D721Med (cell line): ENCODE results near the gene TOR1B.

Experiments
- DNase-seq: peaks from one replicate; pipeline ENCODE4 v3.0.0; 2011; ENCODE audit warnings: low spot score; ENCODE audit not compliant: insufficient read length
- FAIRE-seq: peaks from 2 replicates; lab custom pipeline; 2011; peaks lifted over from hg19 to GRCh38; lab: Jason Lieb, UNC
- TF ChIP-seq, protein P1 (sequence below): IDR thresholded peaks from 2 replicates; pipeline ENCODE4 v1.5.1; 2012; ENCODE audit warnings: mild to moderate bottlenecking, control low read depth; ENCODE audit not compliant: insufficient read depth; ENCODE audit errors: missing control alignments

Gene TOR1B

DNA sequence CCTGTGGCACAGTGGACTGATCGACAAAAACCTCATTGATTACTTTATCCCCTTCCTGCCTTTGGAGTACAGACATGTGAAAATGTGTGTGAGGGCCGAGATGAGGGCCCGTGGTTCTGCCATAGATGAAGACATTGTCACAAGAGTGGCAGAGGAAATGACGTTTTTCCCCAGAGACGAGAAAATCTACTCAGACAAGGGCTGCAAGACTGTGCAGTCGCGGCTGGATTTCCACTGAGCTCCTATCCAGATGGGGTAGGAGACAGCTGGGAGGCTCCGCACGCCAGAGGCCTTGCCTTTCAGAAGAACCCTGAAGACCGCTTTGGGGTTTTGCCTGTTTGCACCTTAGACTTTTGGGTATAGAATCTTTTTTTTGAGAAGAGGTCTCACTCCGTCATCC lies 6.4 kb downstream of the TOR1B start:
- TF ChIP-seq, protein P1, sequence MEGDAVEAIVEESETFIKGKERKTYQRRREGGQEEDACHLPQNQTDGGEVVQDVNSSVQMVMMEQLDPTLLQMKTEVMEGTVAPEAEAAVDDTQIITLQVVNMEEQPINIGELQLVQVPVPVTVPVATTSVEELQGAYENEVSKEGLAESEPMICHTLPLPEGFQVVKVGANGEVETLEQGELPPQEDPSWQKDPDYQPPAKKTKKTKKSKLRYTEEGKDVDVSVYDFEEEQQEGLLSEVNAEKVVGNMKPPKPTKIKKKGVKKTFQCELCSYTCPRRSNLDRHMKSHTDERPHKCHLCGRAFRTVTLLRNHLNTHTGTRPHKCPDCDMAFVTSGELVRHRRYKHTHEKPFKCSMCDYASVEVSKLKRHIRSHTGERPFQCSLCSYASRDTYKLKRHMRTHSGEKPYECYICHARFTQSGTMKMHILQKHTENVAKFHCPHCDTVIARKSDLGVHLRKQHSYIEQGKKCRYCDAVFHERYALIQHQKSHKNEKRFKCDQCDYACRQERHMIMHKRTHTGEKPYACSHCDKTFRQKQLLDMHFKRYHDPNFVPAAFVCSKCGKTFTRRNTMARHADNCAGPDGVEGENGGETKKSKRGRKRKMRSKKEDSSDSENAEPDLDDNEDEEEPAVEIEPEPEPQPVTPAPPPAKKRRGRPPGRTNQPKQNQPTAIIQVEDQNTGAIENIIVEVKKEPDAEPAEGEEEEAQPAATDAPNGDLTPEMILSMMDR: no peak
- no peak for DNase-seq
- FAIRE-seq: no peak

- no peak for DNase-seq
- TF ChIP-seq, protein P1: no peak
- no peak for FAIRE-seq
Observed at GRCh38 chr9:129810116-129810515, 7.1 kb downstream of the TOR1B start.

GRCh38 chr9:129810788-129811187 lies 7.8 kb downstream of the TOR1B start:
- DNase-seq: no peak
- FAIRE-seq: no peak
- TF ChIP-seq, protein P1: no peak

- DNase-seq: peak; percentile 91
- FAIRE-seq: peak; percentile 46
- TF ChIP-seq, protein P1: no peak
Observed at GRCh38 chr9:129811967-129812363, 9.0 kb downstream of the TOR1B start.

DNA sequence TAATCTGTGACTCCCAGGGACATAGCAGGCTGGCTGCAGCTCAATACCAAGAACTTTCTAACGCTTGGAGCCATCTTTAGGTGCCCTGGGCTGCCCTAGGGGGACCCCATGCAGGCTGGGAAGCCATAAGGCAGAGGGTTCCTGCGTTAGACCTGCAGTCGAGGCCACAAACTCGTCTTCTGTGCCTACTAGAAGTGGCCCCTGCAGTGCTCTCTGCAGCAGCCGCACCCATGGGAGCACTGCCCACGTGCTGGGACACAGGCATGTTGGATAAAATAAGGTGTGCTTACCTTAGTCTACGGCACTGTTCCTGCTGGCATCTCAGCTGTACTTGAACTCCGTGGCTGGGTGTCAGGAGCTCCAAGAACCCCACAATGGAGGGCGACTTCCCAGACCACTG lies 9.4 kb downstream of the TOR1B start:
- no peak for FAIRE-seq
- DNase-seq: no peak
- TF ChIP-seq, protein P1: no peak

DNA sequence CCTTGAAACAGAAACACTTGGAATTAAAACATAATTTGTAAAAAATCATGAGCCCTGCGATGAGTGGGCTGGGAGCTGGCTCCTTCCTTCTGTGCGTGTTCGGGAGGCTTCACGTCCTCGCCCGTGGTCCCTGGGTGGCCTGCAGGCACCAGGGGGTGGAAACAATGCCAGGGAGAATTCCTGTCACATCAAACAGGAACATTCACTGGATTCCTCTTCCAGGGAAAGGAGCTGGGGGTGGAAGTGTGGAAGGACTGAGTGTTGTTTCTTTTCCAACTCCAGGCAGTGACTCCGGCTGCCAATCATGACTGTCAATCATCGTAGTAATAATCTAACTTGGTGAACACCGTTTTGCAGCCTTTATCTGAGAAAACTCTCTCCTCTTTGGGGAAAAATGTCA lies 10.7 kb downstream of the TOR1B start:
- FAIRE-seq (no peak), DNase-seq (no peak)
- TF ChIP-seq, protein P1: no peak

- no peak for FAIRE-seq
- no peak for DNase-seq
- TF ChIP-seq, protein P1: no peak
Observed at GRCh38 chr9:129814432-129815223, 11.6 kb downstream of the TOR1B start.
